OCI-M1 (cell line): ENCODE data around the gene WDR72.
"Not testable (repeated sequence)": the region's sequence is repeated elsewhere in the genome, so short reads cannot be mapped to it uniquely, and the experiment has no call there.

Source experiments
- DNase-seq: peaks from one replicate; lab custom pipeline; 2025; lab: John Stamatoyannopoulos, UW

WDR72 gene

GRCh38 chr15:53759411-53759931 is at the start of gene WDR72:
TSS of gene WDR72 (minus strand) at chr15:53759663. CDS start at chr15:53733149, 26,514 bp downstream.
- DNase-seq, result no peak

- peak; percentile 32 for DNase-seq
These were observed 48.7 kb upstream of the WDR72 start for GRCh38 chr15:53808058-53808706.

GRCh38 chr15:53807501-53807900 is 48.0 kb upstream of the WDR72 start:
- no peak for DNase-seq

GRCh38 chr15:53802672-53803071 is 43.2 kb upstream of the WDR72 start:
- no peak for DNase-seq

GRCh38 chr15:53791581-53791980 is 32.1 kb upstream of the WDR72 start:
- DNase-seq, result no peak

- DNase-seq, result no peak
These were observed 30.4 kb upstream of the WDR72 start for GRCh38 chr15:53789654-53790375.

- DNase-seq, result no peak
These were observed 26.9 kb upstream of the WDR72 start for GRCh38 chr15:53786401-53786800.

- DNase-seq, result not testable (repeated sequence)
These were observed 25.8 kb upstream of the WDR72 start for GRCh38 chr15:53785241-53785640.

- DNase-seq, result no peak
These were observed 3.5 kb upstream of the WDR72 start for GRCh38 chr15:53762916-53763315.

GRCh38 chr15:53758412-53758811 is 1.1 kb downstream of the WDR72 start:
- no peak for DNase-seq

- no peak for DNase-seq
These were observed 1.6 kb downstream of the WDR72 start for GRCh38 chr15:53757906-53758305.

GRCh38 chr15:53753813-53754212 is 5.7 kb downstream of the WDR72 start:
- no peak for DNase-seq

- no peak for DNase-seq
These were observed 7.1 kb downstream of the WDR72 start for GRCh38 chr15:53752406-53752805.

GRCh38 chr15:53747501-53748068 is 11.9 kb downstream of the WDR72 start:
- no peak for DNase-seq

- no peak for DNase-seq
These were observed 13.4 kb downstream of the WDR72 start for GRCh38 chr15:53746101-53746500.

- no peak for DNase-seq
These were observed 19.8 kb downstream of the WDR72 start for GRCh38 chr15:53739651-53740050.

- no peak for DNase-seq
These were observed 20.3 kb downstream of the WDR72 start for GRCh38 chr15:53739187-53739586.

GRCh38 chr15:53721334-53722087 is 38.0 kb downstream of the WDR72 start:
- DNase-seq, result no peak

GRCh38 chr15:53716909-53717876 is 42.3 kb downstream of the WDR72 start:
- DNase-seq, result peak; percentile 57

GRCh38 chr15:53713218-53713617 is 46.2 kb downstream of the WDR72 start:
- DNase-seq, result no peak

- DNase-seq, result no peak
These were observed 48.6 kb downstream of the WDR72 start for GRCh38 chr15:53710906-53711305.
